Lung (tissue), 12 donors: ENCODE data around the gene ADGRB2. TPM values are rescaled to one million over a fixed set of nuclear protein-coding genes. Genes with fewer than 3 reads are reported as not detected.

Experiments used
- ATAC-seq: fragments of 200-7000 bp; cut with Tn5 transposase; one replicate; pipeline ENCODE4 v1.9.1; 2020; ENCODE audit warnings: moderate number of reproducible peaks; ENCODE audit not compliant: insufficient read depth, low FRiP score
- DNase-seq, 3 donors: peaks; one replicate each; pipeline ENCODE4 v3.0.0-alpha.2; 2013 to 2017
- H3K27ac ChIP-seq, 2 donors: one replicate each; pipeline ENCODE4 v1.5.1; 2013; ENCODE audit warnings: mild to moderate bottlenecking in 2 of 2, moderate library complexity in 2 of 2, control low read depth in 1 of 2, inconsistent platforms in 1 of 2, low read depth in 1 of 2, low read length in 1 of 2
- H3K27me3 ChIP-seq, 3 donors: one replicate each; pipeline ENCODE4 v1.5.1; 2013; ENCODE audit warnings: low read length in 2 of 3; ENCODE audit not compliant: control insufficient read depth in 3 of 3, insufficient read depth in 3 of 3
- H3K36me3 ChIP-seq, 4 donors: one replicate each; pipeline ENCODE4 v1.5.1; 2013; ENCODE audit warnings: low read length in 4 of 4, mild to moderate bottlenecking in 1 of 4, moderate library complexity in 1 of 4; ENCODE audit not compliant: control insufficient read depth in 4 of 4, insufficient read depth in 4 of 4
- H3K4me1 ChIP-seq, 5 donors: one replicate each; pipeline ENCODE4 v1.5.1; 2013; ENCODE audit warnings: low read length in 5 of 5, mild to moderate bottlenecking in 2 of 5, moderate library complexity in 1 of 5; ENCODE audit not compliant: control insufficient read depth in 5 of 5, insufficient read depth in 5 of 5
- H3K4me3 ChIP-seq: one replicate; pipeline ENCODE4 v1.5.1; 2013; ENCODE audit warnings: mild to moderate bottlenecking, control low read depth, moderate library complexity
- H3K9ac ChIP-seq, 2 donors: one replicate each; pipeline ENCODE4 v1.5.1; 2013; ENCODE audit warnings: low read length in 2 of 2, control low read depth in 1 of 2; ENCODE audit not compliant: insufficient read depth in 1 of 2
- H3K9me3 ChIP-seq, 4 donors: one replicate each; pipeline ENCODE4 v1.5.1; 2013; ENCODE audit warnings: low read length in 3 of 4, mild to moderate bottlenecking in 1 of 4, moderate library complexity in 1 of 4; ENCODE audit not compliant: control insufficient read depth in 4 of 4, insufficient read depth in 3 of 4
- WGBS, 2 donors: extraction: QIAGEN DNeasy Blood & Tissue Kit; methylation state at CpG; one replicate each; pipeline ENCODE4 v1.1.7; 2013; 5-methylcytosine and 5-hydroxymethylcytosine counted together
- polyA plus RNA-seq, 2 donors: library from polyadenylated mRNA; stranded (reverse); fragments of 200-250 nt; gene quantifications; one replicate each; pipeline ENCODE4 v1.2.1, GENCODE V29; 2013
- total RNA-seq, 2 donors: library from RNA; depleted of rRNA in 1 of 2; stranded (reverse); fragments of >200 nt in 1 of 2; gene quantifications; one replicate each; pipeline ENCODE4 v1.2.1, GENCODE V29; 2014 to 2021
- TF ChIP-seq, protein P1 (sequence below): IDR thresholded peaks from 2 replicates; pipeline ENCODE4 v1.5.1; 2012; ENCODE audit warnings: mild to moderate bottlenecking; ENCODE audit errors: control extremely low read depth, extremely low read depth
- donor health status: control.
- donor health status: control.
- donor health status: Bipolar disorder and iron deficiency.
- donor health status: healthy.
- donor health status: DM: yes; HTN: yes; CAD: no.

The ADGRB2 gene
- total and polyA plus RNA-seq, 4 donors: 0.44 to 7.6 (median 1.3) TPM

DNA sequence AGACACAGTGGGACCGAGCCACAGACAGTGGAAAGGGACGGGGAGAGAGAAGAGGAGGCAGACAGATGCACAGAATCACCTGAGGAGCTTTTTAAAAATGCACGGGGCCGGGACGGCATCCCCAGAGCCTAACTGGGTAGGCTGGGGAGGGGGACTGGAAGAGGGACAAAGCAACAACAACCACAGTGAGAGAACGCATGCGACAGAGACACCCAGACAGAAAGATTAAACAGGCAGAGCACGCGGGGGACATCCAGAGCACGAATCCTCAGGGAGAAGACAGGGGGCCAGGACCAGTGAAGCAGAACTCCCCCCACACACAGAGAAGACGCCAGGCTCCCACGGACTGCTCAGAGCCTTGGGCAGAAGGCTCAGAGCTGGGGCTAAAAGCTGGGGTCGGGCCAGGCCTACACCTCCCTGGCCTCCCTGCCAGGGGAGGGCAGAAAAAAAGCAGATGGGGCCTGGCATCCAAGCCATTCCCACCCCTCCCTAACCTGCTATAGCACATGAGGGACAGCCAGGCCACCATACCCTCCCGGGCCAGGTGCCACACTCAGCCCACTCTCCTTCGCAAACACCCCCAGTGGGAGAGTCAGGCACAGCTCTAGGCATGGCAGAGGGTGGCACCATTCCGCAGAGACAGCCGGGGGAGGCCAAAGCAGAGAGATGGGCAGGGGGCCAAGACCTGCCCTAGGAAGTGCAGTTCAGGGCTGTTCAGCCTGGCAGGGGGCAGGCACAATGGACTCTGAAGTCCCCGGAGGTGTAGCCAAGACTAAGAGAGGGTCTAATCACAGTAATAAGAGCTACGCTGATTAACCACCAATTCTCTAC is 30.5 kb downstream of the ADGRB2 start:
- ATAC-seq (no peak), DNase-seq (no peak)
- Histone ChIP-seq H3K9me3 (no peaks in the 10 kb centered on the region), H3K27me3 (no peaks in the 10 kb centered on the region), H3K27ac (no peak overlapping the region), H3K9ac (no peak overlapping the region), H3K36me3 (peaks cover 0 to 2% (median 0%) of the 10 kb centered on the region in 4 donors), H3K4me3 (no peak overlapping the region), H3K4me1 (no peaks in the 10 kb centered on the region)
- 82 to 87% methylated on average over 19 of the region's 19 CpGs for WGBS, 2 donors
- TF ChIP-seq, protein P1, sequence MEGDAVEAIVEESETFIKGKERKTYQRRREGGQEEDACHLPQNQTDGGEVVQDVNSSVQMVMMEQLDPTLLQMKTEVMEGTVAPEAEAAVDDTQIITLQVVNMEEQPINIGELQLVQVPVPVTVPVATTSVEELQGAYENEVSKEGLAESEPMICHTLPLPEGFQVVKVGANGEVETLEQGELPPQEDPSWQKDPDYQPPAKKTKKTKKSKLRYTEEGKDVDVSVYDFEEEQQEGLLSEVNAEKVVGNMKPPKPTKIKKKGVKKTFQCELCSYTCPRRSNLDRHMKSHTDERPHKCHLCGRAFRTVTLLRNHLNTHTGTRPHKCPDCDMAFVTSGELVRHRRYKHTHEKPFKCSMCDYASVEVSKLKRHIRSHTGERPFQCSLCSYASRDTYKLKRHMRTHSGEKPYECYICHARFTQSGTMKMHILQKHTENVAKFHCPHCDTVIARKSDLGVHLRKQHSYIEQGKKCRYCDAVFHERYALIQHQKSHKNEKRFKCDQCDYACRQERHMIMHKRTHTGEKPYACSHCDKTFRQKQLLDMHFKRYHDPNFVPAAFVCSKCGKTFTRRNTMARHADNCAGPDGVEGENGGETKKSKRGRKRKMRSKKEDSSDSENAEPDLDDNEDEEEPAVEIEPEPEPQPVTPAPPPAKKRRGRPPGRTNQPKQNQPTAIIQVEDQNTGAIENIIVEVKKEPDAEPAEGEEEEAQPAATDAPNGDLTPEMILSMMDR: no peak

- no peak overlapping the region for H3K27ac ChIP-seq
- H3K9me3 ChIP-seq: no peaks in the 10 kb centered on the region
- H3K9ac ChIP-seq: no peak overlapping the region
- no peak for DNase-seq
- peaks cover 0 to 2% (median 0%) of the 10 kb centered on the region in 4 donors for H3K36me3 ChIP-seq
- H3K4me1 ChIP-seq: no peaks in the 10 kb centered on the region
- ATAC-seq: no peak
- 85 to 91% methylated on average over 18 of the region's 18 CpGs for WGBS, 2 donors
- no peaks in the 10 kb centered on the region for H3K27me3 ChIP-seq
- TF ChIP-seq, protein P1: no peak
- no peak overlapping the region for H3K4me3 ChIP-seq
These were observed 31.3 kb downstream of the ADGRB2 start for GRCh38 chr1:31732751-31733289.

DNA sequence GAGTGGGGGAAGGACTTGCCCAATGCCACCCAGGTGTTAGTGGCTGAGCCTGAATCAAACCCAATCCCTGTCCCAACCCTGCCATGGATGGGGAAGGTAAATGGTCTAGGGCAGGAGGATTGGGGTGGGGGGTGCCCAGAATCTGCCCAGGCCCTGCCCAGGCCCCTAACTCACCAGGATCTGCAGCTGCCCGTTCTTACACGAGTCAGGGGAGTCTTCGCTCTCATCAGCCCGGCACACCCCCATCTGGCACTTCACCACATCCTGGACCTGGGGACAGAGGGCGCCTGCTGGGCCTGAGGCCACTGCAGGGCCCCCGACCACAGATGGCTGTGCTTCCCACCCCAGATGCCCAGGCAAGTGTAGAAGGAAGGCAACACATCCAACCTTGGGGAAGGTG is 31.8 kb downstream of the ADGRB2 start:
- TF ChIP-seq, protein P1: no peak
- no peak overlapping the region for H3K4me3 ChIP-seq
- no peak overlapping the region for H3K27ac ChIP-seq
- DNase-seq (no peak), ATAC-seq (no peak)
- peaks cover 0 to 2% (median 0%) of the 10 kb centered on the region in 4 donors for H3K36me3 ChIP-seq
- no peaks in the 10 kb centered on the region for H3K4me1 ChIP-seq
- WGBS, 2 donors: 51 to 69% methylated on average over 6 of the region's 6 CpGs
- H3K27me3 ChIP-seq: no peaks in the 10 kb centered on the region
- no peak overlapping the region for H3K9ac ChIP-seq
- H3K9me3 ChIP-seq: no peaks in the 10 kb centered on the region
